ENCODE measurements around the gene IBTK. TPM values are rescaled to one million over a fixed set of nuclear protein-coding genes. Genes with fewer than 3 reads are reported as not detected.
A peak's percentile ranks its signal among the peaks of the same experiment; 100 is the strongest.

IBTK gene
- 36.6 TPM for total RNA-seq (2021; ENCODE audit: unreplicated experiment)
- polyA plus RNA-seq (2012), result 13.4 and 13.7 TPM in 2 replicates
- Bru-seq, nascent RNA, result percentile 90 among the genes with signal in this experiment
- BruChase-seq, experiment 1, labeled RNA remaining after a 6-hour chase, result percentile 90 among the genes with signal in this experiment
- BruChase-seq, experiment 2, labeled RNA remaining after a 2-hour chase, result percentile 90 among the genes with signal in this experiment
- long read RNA-seq, full-length matches to known transcripts, result 9 of 69 reads
- long read RNA-seq, partial matches to known transcripts, result 46 of 69 reads
- long read RNA-seq, other reads (novel, unspliced or antisense), result 14 of 69 reads

- POLR2A ChIA-PET, result no interaction called here
- H3K36me3 ChIP-seq (ENCODE audit: control insufficient read depth in 1 of 2, insufficient read depth in 2 of 2, low read length in 2 of 2), result no peaks in the 10 kb centered on the region
- peaks cover 14 to 27% of the 10 kb centered on the region in 2 experiments for H3K4me1 ChIP-seq (ENCODE audit: control insufficient read depth in 1 of 2, insufficient read depth in 2 of 2, low read length in 2 of 2)
- peak within 1 kb of the TSS; percentile 37 for H2AFZ ChIP-seq (ENCODE audit: low read depth, low read length, poor library complexity, severe bottlenecking)
- RAD21 ChIA-PET (ENCODE audit: low non-redundant PET in 1 of 2, low total read pairs in 2 of 2, uncharacterized antibody in 2 of 2, unreplicated experiment in 2 of 2), result no interaction called here
- peaks cover 48% of the 10 kb centered on the region for H3K79me2 ChIP-seq (ENCODE audit: insufficient read depth, low read length)
- peak within 1 kb of the TSS; percentile 84 for H3K4me2 ChIP-seq (ENCODE audit: low read length)
- no peaks in the 10 kb centered on the region for H3K9me2 ChIP-seq (ENCODE audit: insufficient read depth)
- BruUV-seq (replicated peaks), result no TSS peak
- DNase-seq (ENCODE audit: low read depth, low spot score) (peak; percentile 86), ATAC-seq (peak; percentile 80)
- peak within 1 kb of the TSS; percentile 86 to 90 for H3K4me3 ChIP-seq (replicated peaks in 1 of 2; ENCODE audit: low read depth in 1 of 2, low read length in 2 of 2)
- H3K9ac ChIP-seq (ENCODE audit: low read length), result peak within 1 kb of the TSS; percentile 87
- CTCF ChIA-PET, result interaction anchor here (2.3 kb wide), 1 partner anchor 819 kb away, joined by 18 read pairs; the partner anchor contains the start of genes DOP1A and UBE3D
- H4K20me1 ChIP-seq (ENCODE audit: insufficient read depth), result no peaks in the 10 kb centered on the region
- no peaks in the 10 kb centered on the region for H3K27me3 ChIP-seq (ENCODE audit: insufficient read depth, low read length)
- peak within 1 kb of the TSS; percentile 72 for H3K27ac ChIP-seq (ENCODE audit: low read depth, low read length)
- intact Hi-C loops (cut with micrococcal nuclease), result loop anchor here (5.0 kb wide), 1 partner anchor 1265 kb away; the partner anchor contains the start of gene PRSS35
- H3K9me3 ChIP-seq (ENCODE audit: control insufficient read depth in 1 of 2, insufficient read depth in 1 of 2, low read depth in 1 of 2, low read length in 2 of 2), result no peaks in the 10 kb centered on the region
- TF ChIP-seq REST (IDR thresholded peaks at IDR 0.05; ENCODE audit: low read depth) (no peak), POLR2A (IDR thresholded peaks at IDR 0.05; ENCODE audit: borderline replicate concordance, extremely low read depth, insufficient read depth, insufficient read length) (no peak), RAD21 (IDR thresholded peaks at IDR 0.05; ENCODE audit: low read depth) (no peak), YY1 (IDR thresholded peaks at IDR 0.05; ENCODE audit: extremely low read depth, insufficient replicate concordance, low read depth, low read length) (peak; percentile 71), POLR2AphosphoS5 (IDR thresholded peaks at IDR 0.05; ENCODE audit: low read depth, low read length) (peak; percentile 85), EGR1 (IDR thresholded peaks at IDR 0.05; ENCODE audit: low read depth) (no peak), ELF1 (IDR thresholded peaks at IDR 0.05; ENCODE audit: borderline replicate concordance, low read depth) (peak; percentile 17; the same call in 1 of the 2 replicates), CEBPB (IDR thresholded peaks at IDR 0.05; ENCODE audit: low read depth) (no peak), CTCF (IDR thresholded peaks at IDR 0.05 in 2 of 3, conservative IDR thresholded peaks at IDR 0.05 in 1 of 3; ENCODE audit: borderline replicate concordance in 1 of 3, insufficient read depth in 1 of 3, low read depth in 2 of 3, low read length in 2 of 3) (no peak), SRF (IDR thresholded peaks at IDR 0.05; ENCODE audit: low read depth) (no peak), EZH2 (IDR thresholded peaks at IDR 0.05) (no peak), SIN3A (IDR thresholded peaks at IDR 0.05; ENCODE audit: low read depth) (peak; percentile 78; the same call in 1 of the 2 replicates), FOSL1 (IDR thresholded peaks at IDR 0.05; ENCODE audit: low read depth) (no peak), ZNF274 (IDR thresholded peaks at IDR 0.05; ENCODE audit: low read depth, low read length) (no peak), ZBTB33 (IDR thresholded peaks at IDR 0.05; ENCODE audit: extremely low read depth, insufficient replicate concordance, low read length) (no peak), CBX3 (IDR thresholded peaks at IDR 0.05; ENCODE audit: low read depth) (0 out of 2 replicates have a peak, but pooled peaks have one; percentile 50), EZH2phosphoT487 (IDR thresholded peaks at IDR 0.05; ENCODE audit: borderline replicate concordance) (no peak), JUND (IDR thresholded peaks at IDR 0.05) (no peak)
These were observed at the start of gene IBTK for GRCh38 chr6:82247505-82248272. Gene IBTK, minus strand, starts transcription at chr6:82247744. Its CDS starts 7,258 bp downstream, at chr6:82240486.

All from HCT116 (cell line).